Stimulated activated CD4-positive, alpha-beta T cell treated with anti-CD3 and anti-CD28 coated beads, TNF-alpha, amount 100 ng/mL, for 48 hours (primary cell): Measurements from ENCODE around the gene ERCC1.
"Not testable (repeated sequence)": the region's sequence is repeated elsewhere in the genome, so short reads cannot be mapped to it uniquely, and the experiment has no call there.

ENCODE experiments used
- DNase-seq, 3 donors: peaks; one replicate each; pipeline ENCODE4 v3.0.0-alpha.2; 2020; ENCODE audit warnings: low read depth in 3 of 3

ERCC1 gene

GRCh38 chr19:45455707-45456499 is 32.2 kb upstream of the ERCC1 start:
- no peak for DNase-seq

GRCh38 chr19:45451850-45452387 is 28.2 kb upstream of the ERCC1 start:
- no peak for DNase-seq

GRCh38 chr19:45451131-45451849 is 27.6 kb upstream of the ERCC1 start:
- DNase-seq = no peak

- DNase-seq = no peak
Measured at GRCh38 chr19:45450012-45450333, 26.3 kb upstream of the ERCC1 start.

GRCh38 chr19:45448887-45449299 is 25.2 kb upstream of the ERCC1 start:
- no peak for DNase-seq

GRCh38 chr19:45448425-45448756 is 24.7 kb upstream of the ERCC1 start:
- no peak for DNase-seq

- no peak for DNase-seq
Measured at GRCh38 chr19:45446944-45447343, 23.2 kb upstream of the ERCC1 start.

- no peak for DNase-seq
Measured at GRCh38 chr19:45446295-45446694, 22.6 kb upstream of the ERCC1 start.

GRCh38 chr19:45445139-45445538 is 21.4 kb upstream of the ERCC1 start:
- no peak for DNase-seq

GRCh38 chr19:45444318-45445041 is 20.8 kb upstream of the ERCC1 start:
- DNase-seq = peak; percentile 38 to 74 (median 66)

- DNase-seq = peak in 2 of 3 donors; percentile 35 to 43
Measured at GRCh38 chr19:45443462-45444317, 20.0 kb upstream of the ERCC1 start.

- no peak for DNase-seq
Measured at GRCh38 chr19:45442778-45443461, 19.2 kb upstream of the ERCC1 start.

GRCh38 chr19:45442408-45442777 is 18.7 kb upstream of the ERCC1 start:
- no peak for DNase-seq

- DNase-seq = no peak
Measured at GRCh38 chr19:45440873-45441654, 17.3 kb upstream of the ERCC1 start.

GRCh38 chr19:45440259-45440638 is 16.5 kb upstream of the ERCC1 start:
- no peak for DNase-seq

GRCh38 chr19:45439569-45440258 is 16.0 kb upstream of the ERCC1 start:
- DNase-seq = peak; percentile 65 to 73 (median 71)

- no peak for DNase-seq
Measured at GRCh38 chr19:45439190-45439568, 15.5 kb upstream of the ERCC1 start.

GRCh38 chr19:45437328-45437727 is 13.6 kb upstream of the ERCC1 start:
- DNase-seq = no peak

- not testable (repeated sequence) for DNase-seq
Measured at GRCh38 chr19:45432543-45432942, 8.8 kb upstream of the ERCC1 start.

GRCh38 chr19:45431008-45431407 is 7.3 kb upstream of the ERCC1 start:
- DNase-seq = not testable (repeated sequence)
